Measurements from ENCODE around the gene SYT13. TPM values are rescaled to one million over a fixed set of nuclear protein-coding genes. Genes with fewer than 3 reads are reported as not detected.

The SYT13 gene
- total RNA-seq, 1 experiment from 2014 or later = not detected

DNA sequence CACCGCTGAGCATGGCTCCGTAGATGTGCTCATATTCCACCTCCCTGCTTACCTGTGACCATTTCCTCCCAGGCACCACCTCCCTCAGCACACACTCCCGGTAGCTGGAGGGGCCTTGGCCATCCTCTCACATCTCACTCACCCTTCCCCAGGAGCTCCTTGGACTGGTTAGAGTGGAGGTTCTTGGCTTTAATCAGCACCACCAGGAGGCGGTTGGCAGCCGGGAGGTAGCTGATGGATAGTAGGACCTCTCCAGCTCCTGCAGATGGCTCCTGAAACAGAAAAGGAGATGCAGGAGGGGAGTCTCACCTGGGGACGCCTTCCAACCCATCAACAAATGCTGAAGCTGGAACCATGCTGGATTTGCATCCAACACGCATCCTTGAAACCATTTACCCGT lies 39.9 kb downstream of the SYT13 start:
- POLR2A ChIA-PET (ENCODE audit: unreplicated experiment) = no interaction called here
- Histone ChIP-seq H3K9me3 (ENCODE audit: insufficient read depth, low read depth) (no peaks in the 10 kb centered on the region), H3K9me2 (ENCODE audit: insufficient read depth) (no peaks in the 10 kb centered on the region), H2AFZ (no peak overlapping the region), H3K27ac (no peak overlapping the region), H3F3A (ENCODE audit: insufficient read depth, low read depth) (no peaks in the 10 kb centered on the region), H4K20me1 (ENCODE audit: insufficient read depth) (no peaks in the 10 kb centered on the region), H3K79me2 (ENCODE audit: low read depth) (no peaks in the 10 kb centered on the region), H3K4me2 (no peak overlapping the region), H3K4me1 (replicated peaks; ENCODE audit: insufficient read depth) (no peaks in the 10 kb centered on the region), H3K4me3 (no peak overlapping the region), H3K36me3 (ENCODE audit: low read depth) (no peaks in the 10 kb centered on the region), H3K27me3 (ENCODE audit: insufficient read depth, low read depth) (peaks cover 67% of the 10 kb centered on the region)
- CTCF ChIA-PET = no interaction called here
- no peak for TF ChIP-seq EZH2 (IDR thresholded peaks at IDR 0.05; ENCODE audit: low read depth)
- DNase-seq = no peak
- BruUV-seq (replicated peaks) = no TSS peak
- intact Hi-C loops (cut with micrococcal nuclease; ENCODE audit: unreplicated experiment) = no loop called here

DNA sequence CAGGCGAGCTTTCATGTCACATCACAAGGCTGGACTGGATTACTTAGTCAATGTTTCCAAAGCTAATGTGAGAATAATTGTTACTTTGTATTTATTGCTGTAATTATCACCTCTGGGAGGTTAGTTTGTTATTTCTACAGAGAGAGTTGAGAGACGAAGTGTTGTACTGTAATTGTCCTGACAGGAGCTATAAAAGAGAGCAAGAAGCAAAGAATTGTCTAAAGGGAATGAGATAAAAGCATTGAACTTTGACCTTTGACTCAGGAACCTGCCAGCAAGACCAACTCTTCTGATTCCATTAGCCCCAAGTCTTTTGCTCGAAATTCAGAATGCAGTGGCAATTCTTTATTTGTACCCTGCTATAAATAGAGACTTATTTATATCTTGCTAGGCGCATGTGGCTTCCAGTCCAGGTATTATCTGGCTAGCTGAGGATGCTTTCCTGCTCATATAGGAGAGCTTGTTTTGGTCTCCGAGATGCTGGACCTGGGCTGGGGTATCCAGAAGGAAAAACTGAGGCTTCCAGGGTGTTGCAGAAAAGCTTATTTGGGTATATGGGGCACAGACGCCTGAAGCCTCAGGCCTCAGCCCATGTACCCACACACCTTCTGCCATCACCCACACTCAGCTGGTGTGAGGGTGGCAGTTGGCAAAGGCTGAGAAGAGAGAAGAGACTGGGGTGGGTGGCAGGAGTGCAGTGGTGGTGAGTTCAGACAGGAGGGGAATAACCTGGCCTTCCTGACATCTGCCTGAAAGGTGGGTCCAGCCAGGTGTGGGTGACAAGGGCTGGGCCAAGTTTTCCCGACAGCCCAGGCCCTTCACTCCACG lies 40.7 kb downstream of the SYT13 start:
- no peak overlapping the region for H3K27ac ChIP-seq
- peaks cover 74% of the 10 kb centered on the region for H3K27me3 ChIP-seq (ENCODE audit: insufficient read depth, low read depth)
- ChIA-PET CTCF (no interaction called here), POLR2A (ENCODE audit: unreplicated experiment) (no interaction called here)
- H3F3A ChIP-seq (ENCODE audit: insufficient read depth, low read depth) = no peaks in the 10 kb centered on the region
- no peak for DNase-seq
- no peaks in the 10 kb centered on the region for H3K4me1 ChIP-seq (replicated peaks; ENCODE audit: insufficient read depth)
- H3K4me2 ChIP-seq = no peak overlapping the region
- no peaks in the 10 kb centered on the region for H4K20me1 ChIP-seq (ENCODE audit: insufficient read depth)
- TF ChIP-seq, protein P1, sequence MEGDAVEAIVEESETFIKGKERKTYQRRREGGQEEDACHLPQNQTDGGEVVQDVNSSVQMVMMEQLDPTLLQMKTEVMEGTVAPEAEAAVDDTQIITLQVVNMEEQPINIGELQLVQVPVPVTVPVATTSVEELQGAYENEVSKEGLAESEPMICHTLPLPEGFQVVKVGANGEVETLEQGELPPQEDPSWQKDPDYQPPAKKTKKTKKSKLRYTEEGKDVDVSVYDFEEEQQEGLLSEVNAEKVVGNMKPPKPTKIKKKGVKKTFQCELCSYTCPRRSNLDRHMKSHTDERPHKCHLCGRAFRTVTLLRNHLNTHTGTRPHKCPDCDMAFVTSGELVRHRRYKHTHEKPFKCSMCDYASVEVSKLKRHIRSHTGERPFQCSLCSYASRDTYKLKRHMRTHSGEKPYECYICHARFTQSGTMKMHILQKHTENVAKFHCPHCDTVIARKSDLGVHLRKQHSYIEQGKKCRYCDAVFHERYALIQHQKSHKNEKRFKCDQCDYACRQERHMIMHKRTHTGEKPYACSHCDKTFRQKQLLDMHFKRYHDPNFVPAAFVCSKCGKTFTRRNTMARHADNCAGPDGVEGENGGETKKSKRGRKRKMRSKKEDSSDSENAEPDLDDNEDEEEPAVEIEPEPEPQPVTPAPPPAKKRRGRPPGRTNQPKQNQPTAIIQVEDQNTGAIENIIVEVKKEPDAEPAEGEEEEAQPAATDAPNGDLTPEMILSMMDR (conservative IDR thresholded peaks at IDR 0.05) = no peak
- no peak for TF ChIP-seq EZH2 (IDR thresholded peaks at IDR 0.05; ENCODE audit: low read depth)
- H3K4me3 ChIP-seq = no peak overlapping the region
- H3K9me2 ChIP-seq (ENCODE audit: insufficient read depth) = no peaks in the 10 kb centered on the region
- H3K9me3 ChIP-seq (ENCODE audit: insufficient read depth, low read depth) = no peaks in the 10 kb centered on the region
- H2AFZ ChIP-seq = no peak overlapping the region
- H3K36me3 ChIP-seq (ENCODE audit: low read depth) = no peaks in the 10 kb centered on the region
- no TSS peak for BruUV-seq (replicated peaks)
- H3K79me2 ChIP-seq (ENCODE audit: low read depth) = no peaks in the 10 kb centered on the region
- intact Hi-C loops (cut with micrococcal nuclease; ENCODE audit: unreplicated experiment) = no loop called here

DNA sequence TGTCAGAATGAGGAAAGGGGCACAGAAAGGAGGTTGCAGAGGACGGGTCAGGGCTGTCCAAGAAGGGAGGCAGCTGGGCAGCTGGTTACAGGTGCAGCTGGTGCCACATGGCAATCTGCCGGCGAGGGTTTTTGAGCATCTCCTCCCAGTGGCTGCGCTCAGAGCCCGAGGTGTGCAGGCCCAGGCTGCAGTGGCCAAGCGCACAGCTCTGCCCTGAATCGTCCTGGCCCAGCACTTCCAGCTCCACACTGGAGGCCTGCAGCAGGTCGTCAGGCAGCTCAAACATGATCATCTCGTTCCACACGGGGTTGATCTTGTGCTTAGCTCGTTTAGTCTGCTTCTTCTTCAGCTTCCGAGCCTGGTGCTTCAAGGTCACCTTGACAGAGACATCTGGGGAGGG lies 42.2 kb downstream of the SYT13 start:
- Histone ChIP-seq H3K27me3 (ENCODE audit: insufficient read depth, low read depth) (peaks cover 76% of the 10 kb centered on the region), H3K4me1 (replicated peaks; ENCODE audit: insufficient read depth) (no peaks in the 10 kb centered on the region), H3K9me3 (ENCODE audit: insufficient read depth, low read depth) (no peaks in the 10 kb centered on the region), H3K4me2 (no peak overlapping the region), H2AFZ (no peak overlapping the region), H3K4me3 (no peak overlapping the region), H3K27ac (no peak overlapping the region), H3K36me3 (ENCODE audit: low read depth) (no peaks in the 10 kb centered on the region), H3F3A (ENCODE audit: insufficient read depth, low read depth) (no peaks in the 10 kb centered on the region), H3K79me2 (ENCODE audit: low read depth) (no peaks in the 10 kb centered on the region), H3K9me2 (ENCODE audit: insufficient read depth) (no peaks in the 10 kb centered on the region), H4K20me1 (ENCODE audit: insufficient read depth) (no peaks in the 10 kb centered on the region)
- intact Hi-C loops (cut with micrococcal nuclease; ENCODE audit: unreplicated experiment) = no loop called here
- BruUV-seq (replicated peaks) = no TSS peak
- TF ChIP-seq, protein P1 (conservative IDR thresholded peaks at IDR 0.05) = no peak
- TF ChIP-seq EZH2 (IDR thresholded peaks at IDR 0.05; ENCODE audit: low read depth) = no peak
- POLR2A ChIA-PET (ENCODE audit: unreplicated experiment) = no interaction called here
- CTCF ChIA-PET = no interaction called here
- no peak for DNase-seq

DNA sequence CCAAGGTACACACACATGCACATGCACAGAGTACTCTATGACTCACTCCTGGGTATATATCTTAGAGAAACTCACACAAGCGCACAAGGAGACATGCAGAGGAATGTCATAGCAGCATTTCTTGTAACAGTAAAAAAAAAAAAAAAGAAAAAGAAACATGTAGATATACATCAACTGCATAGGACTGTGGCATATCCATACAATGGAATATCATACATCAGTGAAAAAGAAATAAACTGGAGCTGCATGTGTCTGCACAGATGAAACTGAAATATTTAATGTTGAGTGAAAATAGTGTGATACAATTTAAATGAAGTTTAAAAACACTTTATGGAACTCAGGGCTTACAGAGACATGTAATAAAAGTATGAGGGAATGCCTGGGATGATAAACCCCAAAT lies 46.4 kb downstream of the SYT13 start:
- no peaks in the 10 kb centered on the region for H3K9me3 ChIP-seq (ENCODE audit: insufficient read depth, low read depth)
- H3K27ac ChIP-seq = no peak overlapping the region

More for the DNA sequence above, 46.4 kb downstream of the SYT13 start:
- DNase-seq = no peak
- H3K36me3 ChIP-seq (ENCODE audit: low read depth) = no peaks in the 10 kb centered on the region
- ChIA-PET CTCF (no interaction called here), POLR2A (ENCODE audit: unreplicated experiment) (no interaction called here)
- intact Hi-C loops (cut with micrococcal nuclease; ENCODE audit: unreplicated experiment) = no loop called here
- H3K9me2 ChIP-seq (ENCODE audit: insufficient read depth) = no peaks in the 10 kb centered on the region
- H3K4me1 ChIP-seq (replicated peaks; ENCODE audit: insufficient read depth) = no peaks in the 10 kb centered on the region
- BruUV-seq (replicated peaks) = no TSS peak
- no peaks in the 10 kb centered on the region for H3K79me2 ChIP-seq (ENCODE audit: low read depth)
- no peak overlapping the region for H2AFZ ChIP-seq
- peaks cover 75% of the 10 kb centered on the region for H3K27me3 ChIP-seq (ENCODE audit: insufficient read depth, low read depth)
- no peak for TF ChIP-seq EZH2 (IDR thresholded peaks at IDR 0.05; ENCODE audit: low read depth)
- TF ChIP-seq, protein P1 (conservative IDR thresholded peaks at IDR 0.05) = no peak
- no peaks in the 10 kb centered on the region for H3F3A ChIP-seq (ENCODE audit: insufficient read depth, low read depth)
- no peak overlapping the region for H3K4me2 ChIP-seq
- no peaks in the 10 kb centered on the region for H4K20me1 ChIP-seq (ENCODE audit: insufficient read depth)
- no peak overlapping the region for H3K4me3 ChIP-seq

Data from PC-9 (cell line).